ENCODE results near the gene NFIX. TPM values are rescaled to one million over a fixed set of nuclear protein-coding genes. Genes with fewer than 3 reads are reported as not detected.

Gene NFIX
- total and polyA plus RNA-seq, 2 donors (not counting 3 experiments of a cell fraction or from before 2014, with no cell fraction given) = 9.8 to 37.7 TPM

GRCh38 chr19:13063461-13064091 lies 68.3 kb downstream of the NFIX start:
- POLR2A ChIA-PET = no interaction called here
- FAIRE-seq = no peak
- Histone ChIP-seq H3K9me3 (replicated peaks; ENCODE audit: control insufficient read depth, insufficient read depth, low read length) (no peaks in the 10 kb centered on the region), H3K4me3 (replicated peaks in 1 of 3; ENCODE audit: insufficient read depth in 1 of 3, low read depth in 1 of 3, low read length in 3 of 3) (no peak overlapping the region), H3K4me2 (ENCODE audit: insufficient read depth, low read length) (no peak overlapping the region), H3K27me3 (ENCODE audit: control insufficient read depth in 2 of 2, insufficient read depth in 2 of 2, low read length in 2 of 2) (no peaks in the 10 kb centered on the region), H3K4me1 (ENCODE audit: control insufficient read depth, extremely low read depth, insufficient read depth, low read length) (peaks cover 8% of the 10 kb centered on the region), H3K9me1 (replicated peaks; ENCODE audit: control insufficient read depth, extremely low read depth, insufficient read depth, low read length) (no peaks in the 10 kb centered on the region), H3K79me2 (ENCODE audit: control insufficient read depth, insufficient read depth, low read length) (no peaks in the 10 kb centered on the region), H3K27ac (ENCODE audit: insufficient read depth, low read depth, low read length) (no peak overlapping the region), H3K36me3 (ENCODE audit: control insufficient read depth in 2 of 2, extremely low read depth in 1 of 2, insufficient read depth in 2 of 2, low read length in 2 of 2) (no peaks in the 10 kb centered on the region), H4K20me1 (replicated peaks; ENCODE audit: control insufficient read depth, extremely low read depth, insufficient read depth, low read length) (no peaks in the 10 kb centered on the region), H3K9ac (replicated peaks; ENCODE audit: extremely low read depth, insufficient read depth, low read length) (no peak overlapping the region), H2AFZ (ENCODE audit: low read depth, low read length) (no peak overlapping the region)
- DNase-seq (ENCODE audit: low read depth, low spot score) = no peak
- TF ChIP-seq CTCF (IDR thresholded peaks at IDR 0.05; ENCODE audit: extremely low read depth in 1 of 2, insufficient read depth in 1 of 2, low read depth in 1 of 2, low read length in 2 of 2) = no peak
- no peak for TF ChIP-seq JUN (IDR thresholded peaks at IDR 0.05; ENCODE audit: borderline replicate concordance, insufficient read depth, insufficient read length, low read depth)
- no peak for TF ChIP-seq GATA2 (IDR thresholded peaks at IDR 0.05; ENCODE audit: insufficient read depth, insufficient read length, low read depth, low read length)
- TF ChIP-seq EZH2 (IDR thresholded peaks at IDR 0.05; ENCODE audit: borderline replicate concordance, low read depth, low read length, severe bottlenecking) = no peak
- no peak for TF ChIP-seq POLR2A (IDR thresholded peaks at IDR 0.05; ENCODE audit: low read depth, low read length)
- TF ChIP-seq POLR2AphosphoS5 (IDR thresholded peaks at IDR 0.05; ENCODE audit: insufficient read depth, low read depth, low read length) = no peak
- no peak for TF ChIP-seq MAX (IDR thresholded peaks at IDR 0.05; ENCODE audit: insufficient read depth, insufficient read length)
- TF ChIP-seq MYC (IDR thresholded peaks at IDR 0.05; ENCODE audit: low read depth, low read length) = no peak
- no peak for TF ChIP-seq FOS (IDR thresholded peaks at IDR 0.05; ENCODE audit: borderline replicate concordance, insufficient read depth, low read length)
- intact Hi-C loops (cut with micrococcal nuclease) (loop anchor here (5.0 kb wide), 1 partner anchor 41 kb away; no protein-coding TSS in a partner anchor), dilution Hi-C loops (cut with MboI; ENCODE audit: extremely low pct_ligation_motif_present, low sequenced_read_pairs) (no loop called here)
- no TSS peak for BruUV-seq (replicated peaks)
- CTCF ChIA-PET = interaction anchor here (1.4 to 15.7 kb wide), 4 partner anchors 20 to 98 kb away, joined by 7 to 463 read pairs (median 145); no protein-coding TSS in a partner anchor

All from endothelial cell of umbilical vein (primary cell).